Keratinocyte (primary cell): ENCODE measurements around the gene PRR36. TPM values are rescaled to one million over a fixed set of nuclear protein-coding genes. Genes with fewer than 3 reads are reported as not detected.

Experiments
- DNase-seq: peaks from one replicate; pipeline ENCODE4 v3.0.0-alpha.2; 2011; ENCODE audit warnings: low read depth, missing footprints, low spot score
- FAIRE-seq: peaks from 2 replicates; lab custom pipeline; 2011; peaks lifted over from hg19 to GRCh38; lab: Jason Lieb, UNC
- H2AFZ ChIP-seq: 2 replicates; pipeline ENCODE4 v1.6.0; 2012; ENCODE audit warnings: low read length, control low read depth, inconsistent platforms; ENCODE audit not compliant: control insufficient read depth
- H3K27ac ChIP-seq: 2 replicates; pipeline ENCODE4 v1.5.1; 2011; ENCODE audit warnings: low read length; ENCODE audit not compliant: control insufficient read depth, insufficient read depth
- H3K27me3 ChIP-seq: 3 replicates; pipeline ENCODE4 v1.6.0; 2011; ENCODE audit warnings: low read length; ENCODE audit not compliant: control insufficient read depth, insufficient read depth; ENCODE audit errors: extremely low read depth
- H3K36me3 ChIP-seq, 2 experiments: 2 replicates in 1 of 2; 3 replicates in 1 of 2; pipeline ENCODE4 v1.5.1; 2011; ENCODE audit warnings: low read length in 2 of 2, mild to moderate bottlenecking in 1 of 2; ENCODE audit not compliant: control insufficient read depth in 2 of 2, insufficient read depth in 2 of 2; ENCODE audit errors: extremely low read depth in 1 of 2
- H3K4me1 ChIP-seq: 3 replicates; pipeline ENCODE4 v1.5.1; 2011; ENCODE audit warnings: low read length; ENCODE audit not compliant: control insufficient read depth, insufficient read depth; ENCODE audit errors: extremely low read depth
- H3K4me2 ChIP-seq: 3 replicates; pipeline ENCODE4 v1.6.0; 2011; ENCODE audit warnings: low read depth, low read length; ENCODE audit not compliant: control insufficient read depth, insufficient read depth; ENCODE audit errors: extremely low read depth
- H3K4me3 ChIP-seq, 3 experiments: fragments of 200-600 bp in 1 of 3; sonication (generic) in 1 of 3; 2 replicates in 2 of 3; 3 replicates in 1 of 3; pipeline ENCODE4 v1.5.1; 2011 to 2016; ENCODE audit warnings: low read length in 3 of 3, mild to moderate bottlenecking in 3 of 3, control low read depth in 2 of 3, inconsistent platforms in 1 of 3, low read depth in 1 of 3, mixed read lengths in 1 of 3, mixed run types in 1 of 3, moderate library complexity in 1 of 3; ENCODE audit not compliant: control insufficient read depth in 2 of 3, insufficient read depth in 2 of 3; ENCODE audit errors: extremely low read depth in 1 of 3
- H3K79me2 ChIP-seq: 2 replicates; pipeline ENCODE4 v1.6.0; 2012; ENCODE audit warnings: low read length; ENCODE audit not compliant: control insufficient read depth, insufficient read depth
- H3K9ac ChIP-seq: 3 replicates; pipeline ENCODE4 v1.6.0; 2011; ENCODE audit warnings: low read length; ENCODE audit not compliant: control insufficient read depth, insufficient read depth; ENCODE audit errors: extremely low read depth
- H3K9me1 ChIP-seq: 3 replicates; pipeline ENCODE4 v1.6.0; 2011; ENCODE audit warnings: low read length; ENCODE audit not compliant: control insufficient read depth, insufficient read depth; ENCODE audit errors: extremely low read depth
- H3K9me3 ChIP-seq: 2 replicates; pipeline ENCODE4 v1.5.1; 2012; ENCODE audit warnings: low read depth, low read length; ENCODE audit not compliant: control insufficient read depth
- H4K20me1 ChIP-seq: 3 replicates; pipeline ENCODE4 v1.6.0; 2011; ENCODE audit warnings: low read length; ENCODE audit not compliant: control insufficient read depth, insufficient read depth; ENCODE audit errors: extremely low read depth
- EZH2 ChIP-seq: IDR thresholded peaks from one replicate; pipeline ENCODE4 v1.6.1; 2012; ENCODE audit warnings: inconsistent platforms, mild to moderate bottlenecking, low read length, moderate library complexity
- dilution Hi-C: fragments of 300-500 bp; cut with MboI; formaldehyde crosslinking; loops from one replicate; pipeline ENCODE4 v1.7.0; 2020; ENCODE audit warnings: low sequenced_read_pairs; ENCODE audit not compliant: extremely low pct_ligation_motif_present
- polyA plus RNA-seq, 5 experiments: library from polyadenylated mRNA; depleted of rRNA in 3 of 5; stranded (reverse) in 3 of 5; stranded (forward) in 1 of 5; unstranded in 1 of 5; fragments of >200 nt; gene quantifications; 1 replicate in 1 of 5; 2 replicates in 3 of 5; 3 replicates in 1 of 5; pipeline versions ENCODE4 v1.2.1 to v1.2.3, GENCODE V29; 2011 to 2012; ENCODE audit warnings: missing spikeins in 2 of 5, low read depth in 1 of 5, low replicate concordance in 1 of 5
- TF ChIP-seq, protein P1 (sequence below), 3 experiments: IDR thresholded peaks in 1 of 3; conservative IDR thresholded peaks in 1 of 3; optimal IDR thresholded peaks in 1 of 3; 2 replicates in 2 of 3; 3 replicates in 1 of 3; pipeline versions ENCODE3 to v1.5.1; 2011; ENCODE audit warnings: low read length in 3 of 3, mild to moderate bottlenecking in 3 of 3, moderate library complexity in 2 of 3, control low read depth in 1 of 3, inconsistent platforms in 1 of 3; ENCODE audit not compliant: insufficient read depth in 2 of 3; ENCODE audit errors: extremely low read depth in 1 of 3

PRR36 gene
- polyA plus RNA-seq, 1 donor (not counting 4 experiments of a cell fraction or from before 2014, with no cell fraction given) = not detected

DNA sequence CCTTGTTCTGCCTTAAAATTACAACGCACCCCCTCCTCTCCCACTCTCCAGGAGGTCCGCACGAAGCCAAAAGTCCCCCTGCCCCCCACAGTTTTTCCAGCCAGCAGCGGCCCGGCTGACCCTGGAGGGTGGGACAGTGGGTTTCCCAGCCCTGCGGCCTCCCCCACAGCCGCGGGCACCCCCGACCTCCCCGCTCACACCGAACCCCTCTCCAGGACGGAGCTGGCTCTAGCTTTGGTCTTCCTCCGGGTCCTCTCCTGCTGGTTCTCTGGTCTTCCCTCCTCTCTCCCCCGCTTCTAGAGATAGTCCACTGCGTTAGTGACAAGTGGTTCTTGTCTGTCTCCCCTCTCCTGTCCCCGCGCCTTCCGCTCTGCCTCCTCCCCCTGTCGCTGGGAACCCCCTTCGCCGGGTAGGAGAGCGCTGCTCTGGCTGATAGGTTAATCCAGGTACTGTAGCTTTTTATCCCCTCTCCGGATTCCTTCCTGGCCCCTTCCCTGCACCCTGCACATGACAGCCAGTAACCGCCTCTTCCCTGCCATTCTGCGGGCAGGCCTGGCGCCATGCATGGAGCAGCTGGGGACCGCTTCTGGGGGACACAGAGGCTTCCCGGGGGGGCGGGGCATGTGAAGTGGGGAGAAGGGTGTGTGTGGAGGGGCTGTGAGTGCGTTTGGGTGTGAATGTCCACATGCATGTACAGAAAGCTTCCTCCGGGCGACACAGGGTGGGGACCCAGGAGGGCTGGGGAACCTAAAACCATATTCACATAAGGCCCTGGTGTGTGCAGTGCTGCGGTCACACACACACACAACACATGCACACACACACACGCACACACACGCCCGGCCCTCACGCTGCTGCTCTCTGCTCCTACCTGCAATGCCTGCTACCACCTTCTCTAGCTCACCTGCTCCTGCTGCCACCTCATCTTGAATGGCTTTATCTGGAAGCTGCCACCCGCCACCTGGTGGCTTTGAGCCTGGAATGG is 17.2 kb downstream of the PRR36 start:
- H3K9ac ChIP-seq = no peak overlapping the region
- no peak overlapping the region for H3K4me2 ChIP-seq
- no peaks in the 10 kb centered on the region for H3K4me1 ChIP-seq
- H3K9me1 ChIP-seq = no peaks in the 10 kb centered on the region
- H3K27me3 ChIP-seq = no peaks in the 10 kb centered on the region
- FAIRE-seq (no peak), DNase-seq (no peak)
- no peak overlapping the region for H3K4me3 ChIP-seq
- dilution Hi-C loops = no loop called here
- TF ChIP-seq, protein P1, sequence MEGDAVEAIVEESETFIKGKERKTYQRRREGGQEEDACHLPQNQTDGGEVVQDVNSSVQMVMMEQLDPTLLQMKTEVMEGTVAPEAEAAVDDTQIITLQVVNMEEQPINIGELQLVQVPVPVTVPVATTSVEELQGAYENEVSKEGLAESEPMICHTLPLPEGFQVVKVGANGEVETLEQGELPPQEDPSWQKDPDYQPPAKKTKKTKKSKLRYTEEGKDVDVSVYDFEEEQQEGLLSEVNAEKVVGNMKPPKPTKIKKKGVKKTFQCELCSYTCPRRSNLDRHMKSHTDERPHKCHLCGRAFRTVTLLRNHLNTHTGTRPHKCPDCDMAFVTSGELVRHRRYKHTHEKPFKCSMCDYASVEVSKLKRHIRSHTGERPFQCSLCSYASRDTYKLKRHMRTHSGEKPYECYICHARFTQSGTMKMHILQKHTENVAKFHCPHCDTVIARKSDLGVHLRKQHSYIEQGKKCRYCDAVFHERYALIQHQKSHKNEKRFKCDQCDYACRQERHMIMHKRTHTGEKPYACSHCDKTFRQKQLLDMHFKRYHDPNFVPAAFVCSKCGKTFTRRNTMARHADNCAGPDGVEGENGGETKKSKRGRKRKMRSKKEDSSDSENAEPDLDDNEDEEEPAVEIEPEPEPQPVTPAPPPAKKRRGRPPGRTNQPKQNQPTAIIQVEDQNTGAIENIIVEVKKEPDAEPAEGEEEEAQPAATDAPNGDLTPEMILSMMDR (optimal IDR thresholded peaks at IDR 0.05 in 1 of 3, IDR thresholded peaks at IDR 0.05 in 1 of 3, conservative IDR thresholded peaks at IDR 0.05 in 1 of 3; ENCODE audit: extremely low read depth in 1 of 3, insufficient read depth in 2 of 3, low read length in 3 of 3) = no peak
- no peak for TF ChIP-seq EZH2
- H3K79me2 ChIP-seq = no peaks in the 10 kb centered on the region
- H4K20me1 ChIP-seq = no peaks in the 10 kb centered on the region
- peaks cover 0 to 10% of the 10 kb centered on the region in 2 experiments for H3K36me3 ChIP-seq
- no peaks in the 10 kb centered on the region for H3K9me3 ChIP-seq
- no peak overlapping the region for H2AFZ ChIP-seq
- H3K27ac ChIP-seq = no peak overlapping the region

DNA sequence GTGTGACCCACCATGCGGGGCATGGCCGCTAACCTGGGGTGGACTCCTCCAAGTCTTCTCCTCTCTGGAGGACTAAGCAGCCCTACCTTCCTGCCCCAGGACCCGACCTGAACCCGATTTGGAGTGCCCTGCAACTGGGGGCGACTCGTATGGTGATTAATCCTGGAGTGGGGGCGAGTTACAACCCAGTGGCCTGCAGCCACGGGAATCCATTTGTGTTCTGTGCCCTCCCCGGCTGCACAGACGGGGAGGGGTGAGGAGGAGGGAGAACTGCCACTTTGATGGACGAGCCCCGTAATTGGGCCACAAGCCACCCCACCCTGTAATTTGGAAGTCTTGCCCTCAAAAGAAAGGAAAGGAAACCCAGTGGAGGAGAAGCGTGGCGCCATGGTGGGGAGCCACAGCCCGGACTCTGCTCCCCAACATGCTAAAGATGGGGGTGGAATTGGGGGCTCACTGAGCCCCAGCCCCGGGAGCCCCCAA is 18.0 kb downstream of the PRR36 start:
- H3K9me1 ChIP-seq = no peaks in the 10 kb centered on the region
- H3K4me2 ChIP-seq = no peak overlapping the region
- H3K27me3 ChIP-seq = no peaks in the 10 kb centered on the region
- no peak overlapping the region for H3K9ac ChIP-seq
- H3K27ac ChIP-seq = no peak overlapping the region
- DNase-seq = no peak
- H4K20me1 ChIP-seq = no peaks in the 10 kb centered on the region
- H3K36me3 ChIP-seq = peaks cover 0 to 10% of the 10 kb centered on the region in 2 experiments
- no peaks in the 10 kb centered on the region for H3K79me2 ChIP-seq
- no peaks in the 10 kb centered on the region for H3K4me1 ChIP-seq
- H3K9me3 ChIP-seq = no peaks in the 10 kb centered on the region
- H2AFZ ChIP-seq = no peak overlapping the region
- TF ChIP-seq, protein P1 (optimal IDR thresholded peaks at IDR 0.05 in 1 of 3, IDR thresholded peaks at IDR 0.05 in 1 of 3, conservative IDR thresholded peaks at IDR 0.05 in 1 of 3; ENCODE audit: extremely low read depth in 1 of 3, insufficient read depth in 2 of 3, low read length in 3 of 3) = no peak
- TF ChIP-seq EZH2 = no peak
- no peak overlapping the region for H3K4me3 ChIP-seq
- dilution Hi-C loops = no loop called here
- no peak for FAIRE-seq
